Measurements from ENCODE around the gene PTTG1IP. TPM values are rescaled to one million over a fixed set of nuclear protein-coding genes. Genes with fewer than 3 reads are reported as not detected.

Gene PTTG1IP
- total and polyA plus RNA-seq, 3 donors from 2014 or later, result 171 to 195 (median 190) TPM

GRCh38 chr21:44912158-44912473, 38.6 kb upstream of the PTTG1IP start:
- intact Hi-C loops (cut with DNase I; ENCODE audit: low total_unique reads), result no loop called here
- no peak overlapping the region for H3K27ac ChIP-seq
- WGBS, 2 donors, result 53 to 82% methylated on average over 5 to 8 of the region's 8 CpGs

GRCh38 chr21:44911384-44912157, 38.1 kb upstream of the PTTG1IP start:
- no peaks in the 10 kb centered on the region for H3K27me3 ChIP-seq
- peak; percentile 84 for DNase-seq

More at GRCh38 chr21:44912158-44912473, 38.6 kb upstream of the PTTG1IP start:
- Histone ChIP-seq H3K4me3 (no peak overlapping the region), H3K4me1 (peaks cover 11% of the 10 kb centered on the region), H3K9me3 (no peaks in the 10 kb centered on the region), H3K36me3 (ENCODE audit: low read depth, missing control alignments) (no peaks in the 10 kb centered on the region), H3K27me3 (no peaks in the 10 kb centered on the region)
- TF ChIP-seq POLR2A (IDR thresholded peaks at IDR 0.05) (no peak), CTCF (IDR thresholded peaks at IDR 0.05) (no peak)
- DNase-seq, result no peak

GRCh38 chr21:44911068-44911383, 37.5 kb upstream of the PTTG1IP start:
- Histone ChIP-seq H3K27ac (no peak overlapping the region), H3K4me3 (no peak overlapping the region), H3K4me1 (peaks cover 11% of the 10 kb centered on the region), H3K9me3 (no peaks in the 10 kb centered on the region), H3K27me3 (no peaks in the 10 kb centered on the region), H3K36me3 (ENCODE audit: low read depth, missing control alignments) (no peaks in the 10 kb centered on the region)
- intact Hi-C loops (cut with DNase I; ENCODE audit: low total_unique reads), result no loop called here
- DNase-seq, result no peak
- TF ChIP-seq POLR2A (IDR thresholded peaks at IDR 0.05) (no peak), CTCF (IDR thresholded peaks at IDR 0.05) (no peak)
- 70 to 72% methylated on average over 9 to 10 of the region's 10 CpGs for WGBS, 2 donors

More at GRCh38 chr21:44911384-44912157, 38.1 kb upstream of the PTTG1IP start:
- no peaks in the 10 kb centered on the region for H3K9me3 ChIP-seq
- no peaks in the 10 kb centered on the region for H3K36me3 ChIP-seq (ENCODE audit: low read depth, missing control alignments)
- intact Hi-C loops (cut with DNase I; ENCODE audit: low total_unique reads), result no loop called here
- no peak overlapping the region for H3K4me3 ChIP-seq
- no peak overlapping the region for H3K27ac ChIP-seq
- WGBS, 2 donors, result 72 to 77% methylated on average over 12 to 19 of the region's 19 CpGs
- peaks cover 11% of the 10 kb centered on the region for H3K4me1 ChIP-seq
- TF ChIP-seq POLR2A (IDR thresholded peaks at IDR 0.05), result no peak
- TF ChIP-seq CTCF (IDR thresholded peaks at IDR 0.05), result no peak

- WGBS, 2 donors, result 70 to 80% methylated on average over 2 to 27 of the region's 27 CpGs
- Histone ChIP-seq H3K4me3 (no peak overlapping the region), H3K9me3 (no peaks in the 10 kb centered on the region), H3K36me3 (ENCODE audit: low read depth, missing control alignments) (no peaks in the 10 kb centered on the region), H3K27me3 (no peaks in the 10 kb centered on the region), H3K27ac (no peak overlapping the region), H3K4me1 (peaks cover 11% of the 10 kb centered on the region)
- no peak for TF ChIP-seq POLR2A (IDR thresholded peaks at IDR 0.05)
- TF ChIP-seq CTCF (IDR thresholded peaks at IDR 0.05), result no peak
- no peak for DNase-seq
- intact Hi-C loops (cut with DNase I; ENCODE audit: low total_unique reads), result no loop called here
These were observed 37.0 kb upstream of the PTTG1IP start for GRCh38 chr21:44910229-44911067.

Data from testis (tissue), 3 donors.